ENCODE data around the gene MARS1.

Gene MARS1

GRCh38 chr12:57534250-57534649 is 46.4 kb downstream of the MARS1 start:
- no peak for DNase-seq

DNA sequence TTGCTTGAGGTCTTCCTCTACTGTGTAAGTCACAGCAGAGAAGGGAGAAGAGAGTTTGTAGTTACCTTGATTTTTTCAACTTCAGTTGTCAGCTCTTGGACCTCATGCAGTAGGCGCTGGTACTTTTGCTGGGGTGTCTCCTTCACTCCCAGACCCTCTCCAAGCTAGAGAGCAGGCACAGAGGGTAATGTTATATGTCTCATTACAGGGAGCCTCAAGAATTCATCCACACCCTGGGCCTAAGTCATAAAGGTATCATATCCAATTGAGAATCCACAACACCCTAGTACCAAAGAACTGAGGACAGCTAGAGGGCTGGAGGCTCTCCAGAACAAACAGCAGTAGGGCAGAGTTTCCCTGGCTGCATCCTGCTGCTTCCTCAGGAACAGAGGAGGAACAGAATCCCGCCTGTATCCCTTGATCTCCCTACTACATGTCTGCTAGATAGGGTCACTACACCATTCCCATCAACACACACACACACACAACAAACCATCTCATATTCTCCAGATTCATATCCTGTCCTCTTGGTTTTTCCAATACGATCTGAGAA is 47.2 kb downstream of the MARS1 start:
- DNase-seq, result no peak

DNA sequence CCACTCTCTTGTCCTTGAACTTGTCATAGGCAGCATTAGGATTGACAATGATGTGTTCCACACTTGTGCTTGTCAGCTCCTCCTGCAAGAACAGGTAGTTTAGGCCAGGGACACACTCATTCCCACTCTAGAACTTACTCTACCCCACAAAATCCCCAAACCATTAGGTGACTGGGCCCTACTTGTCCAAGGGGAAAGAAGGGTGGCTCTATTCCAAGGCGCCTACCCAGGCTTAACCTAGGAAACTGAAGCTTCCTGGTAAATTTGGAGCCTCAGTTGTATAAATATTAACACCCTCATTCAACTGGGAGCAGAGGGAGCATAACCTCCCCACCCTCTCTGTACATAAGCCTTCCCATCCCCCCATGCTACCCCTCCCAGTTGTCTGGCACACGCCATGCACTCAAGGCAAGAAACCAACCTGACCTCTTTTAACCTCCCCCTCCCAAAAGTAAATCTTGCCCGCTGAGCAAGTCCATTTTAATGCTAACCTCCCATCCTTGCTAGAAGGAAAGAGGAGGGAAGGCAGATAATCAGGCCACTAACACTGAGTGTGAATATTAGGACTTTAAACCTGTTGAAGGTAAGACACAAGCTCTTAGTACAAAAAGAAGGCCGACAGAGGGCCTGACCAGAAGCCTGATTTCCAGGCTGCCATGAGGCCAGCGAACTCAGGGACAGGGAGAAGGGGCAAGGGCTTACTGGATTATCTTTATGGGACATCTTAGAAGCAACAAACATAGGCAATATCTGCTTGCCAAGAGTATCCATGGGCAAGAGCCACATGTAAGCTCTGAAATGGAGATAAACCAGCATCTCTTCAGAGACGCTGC is 48.1 kb downstream of the MARS1 start:
- no peak for DNase-seq

DNA sequence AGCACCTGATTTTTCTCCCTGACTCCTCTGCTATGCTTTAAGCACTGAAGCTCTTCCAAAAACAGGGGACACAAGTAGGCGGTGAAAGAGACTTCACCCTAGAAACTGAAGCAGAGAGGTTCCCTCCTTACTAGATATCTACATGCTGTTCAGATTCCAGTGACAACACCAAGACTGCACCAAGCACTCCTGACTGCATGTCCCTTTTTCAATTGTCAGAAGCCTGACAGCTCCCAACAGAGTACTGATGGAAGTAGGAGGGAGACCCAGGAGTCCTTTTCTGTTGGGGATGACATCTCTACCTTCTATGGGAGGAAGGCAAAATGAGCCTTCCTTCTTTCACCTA is 48.7 kb downstream of the MARS1 start:
- no peak for DNase-seq

GRCh38 chr12:57539134-57539768 is 51.4 kb downstream of the MARS1 start:
- no peak for DNase-seq

DNA sequence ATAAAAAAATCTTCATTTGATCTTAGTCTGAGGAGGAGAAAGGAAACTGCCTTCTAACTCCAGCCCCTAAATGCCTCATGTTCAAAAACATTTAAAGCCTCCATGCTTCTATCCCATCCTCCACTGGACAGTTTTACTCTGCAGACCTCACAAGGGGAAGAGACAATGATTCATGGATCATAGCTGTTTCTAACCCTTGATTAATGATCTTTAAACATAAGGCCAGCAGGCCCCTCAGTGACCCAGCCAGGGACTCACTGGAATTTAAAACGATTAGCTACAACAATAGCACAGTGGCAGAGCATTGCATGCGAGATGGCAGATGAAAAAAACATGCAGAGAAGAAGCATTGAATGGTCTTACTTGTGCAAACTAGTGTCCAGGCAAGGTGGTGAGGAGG is 53.1 kb downstream of the MARS1 start:
- DNase-seq, result no peak

GRCh38 chr12:57541717-57542116 is 53.8 kb downstream of the MARS1 start:
- no peak for DNase-seq

DNA sequence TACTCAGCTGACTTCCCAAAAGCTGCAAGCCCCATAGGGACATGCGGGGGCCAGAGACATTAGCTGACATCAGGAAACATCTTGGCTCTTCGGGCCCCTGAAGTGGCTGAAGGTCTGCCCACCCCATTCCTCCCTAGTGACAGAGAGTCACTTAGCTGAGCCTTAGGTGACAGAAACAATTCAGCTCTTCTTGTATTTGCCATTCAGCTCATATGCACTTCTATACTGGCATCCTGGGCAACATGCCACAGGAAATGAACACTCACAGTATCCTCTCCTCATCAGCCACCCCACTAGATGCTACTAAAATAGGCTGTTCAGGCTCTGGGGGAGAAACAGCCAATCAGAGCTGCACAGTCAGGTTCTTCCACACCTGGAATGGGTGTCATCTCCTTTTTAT is 55.7 kb downstream of the MARS1 start:
- no peak for DNase-seq

DNA sequence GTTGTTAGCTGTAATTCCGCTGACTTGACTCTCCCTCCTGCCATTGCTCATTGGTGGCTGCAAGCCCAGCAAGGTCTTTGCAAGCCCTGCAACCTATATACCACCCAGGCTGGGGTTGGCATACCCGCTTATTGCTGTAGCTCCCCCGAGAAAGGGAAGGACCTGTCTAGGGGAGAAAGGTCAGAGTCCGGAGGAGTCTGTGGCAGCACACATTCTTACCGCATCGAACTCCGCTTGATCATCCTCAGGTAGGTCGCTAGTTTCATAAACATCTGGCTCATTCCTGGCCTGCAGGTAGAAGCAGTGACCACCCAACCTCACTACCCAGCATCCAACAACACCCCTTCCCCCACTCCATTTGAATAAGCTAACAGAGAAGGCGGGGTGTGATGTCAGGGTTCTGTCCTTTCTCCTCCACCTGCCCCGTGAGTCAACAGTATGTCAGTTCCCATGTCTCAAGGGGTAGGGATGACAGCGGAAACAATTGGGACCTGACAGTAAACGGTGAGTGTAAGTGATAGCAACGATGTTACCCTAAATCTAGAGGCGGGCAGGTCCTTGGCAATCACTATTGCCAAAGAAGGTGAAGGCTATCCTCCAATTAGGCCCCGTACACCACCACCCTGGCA is 58.1 kb downstream of the MARS1 start:
- DNase-seq, result no peak

DNA sequence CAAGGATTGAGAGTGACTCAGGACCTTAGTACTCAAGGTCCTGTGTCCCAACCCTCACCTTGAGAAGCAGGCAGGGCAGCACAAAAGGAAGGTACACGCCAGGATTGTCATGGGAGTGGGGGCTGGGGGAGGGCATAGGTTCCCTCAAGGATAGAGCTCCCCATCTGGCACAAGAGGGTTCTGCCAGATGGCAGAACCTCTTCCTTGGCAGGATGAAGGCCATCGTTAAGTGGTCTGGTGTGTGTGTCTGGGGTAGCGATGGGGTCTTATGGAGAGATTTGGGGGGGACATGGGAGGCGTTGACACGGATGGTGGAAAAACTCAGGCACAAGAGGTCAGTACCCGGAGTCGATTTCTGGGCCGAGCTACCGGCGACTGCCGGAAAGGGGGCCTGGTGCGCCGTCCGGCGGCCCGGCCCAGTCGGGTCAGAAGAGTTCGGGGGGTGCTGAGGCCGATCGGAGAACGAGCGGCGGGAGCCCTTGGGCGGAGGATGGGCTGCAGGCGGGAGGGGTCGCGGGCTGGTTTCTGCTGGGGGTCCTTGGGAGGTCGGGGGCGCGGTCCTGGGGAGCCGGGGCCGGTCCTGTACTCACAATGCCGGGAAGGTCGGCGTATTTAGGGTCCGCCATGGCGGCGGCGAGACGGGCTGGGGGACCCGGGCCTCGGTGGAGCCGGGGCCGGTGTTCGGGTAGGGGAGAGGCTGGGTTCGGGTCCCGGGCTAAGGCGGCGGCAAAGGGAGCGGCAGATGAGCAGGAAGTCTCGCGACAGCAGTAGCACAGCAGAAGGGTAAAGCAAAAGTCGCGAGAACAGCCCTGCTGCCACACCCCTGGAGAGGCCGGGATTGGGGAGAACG is 58.8 kb downstream of the MARS1 start, which contains the start of gene DCTN2:
DCTN2 (minus strand) TSS at position 755 of the 850 bp plus-strand sequence; CDS start at position 626, 129 bp downstream.
- peak; percentile 92 for DNase-seq

- DNase-seq, result no peak
Observed at GRCh38 chr12:57547288-57548012, 59.6 kb downstream of the MARS1 start.

DNA sequence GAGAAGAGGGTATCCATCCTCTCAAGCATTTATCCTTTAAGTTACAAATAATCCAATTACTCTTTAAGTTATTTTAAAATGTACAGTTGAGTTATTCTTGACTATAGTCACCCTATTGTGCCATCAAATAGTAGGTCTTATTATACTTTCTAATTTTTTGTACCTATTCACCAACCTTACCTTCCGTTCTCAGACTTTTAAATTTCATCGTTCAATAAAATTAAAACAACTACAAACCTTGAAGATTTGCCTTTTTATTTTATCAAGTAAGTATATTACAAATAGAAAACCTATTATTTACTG is 60.1 kb downstream of the MARS1 start:
- DNase-seq, result no peak

- DNase-seq, result no peak
Observed at GRCh38 chr12:57548488-57548887, 60.6 kb downstream of the MARS1 start.

GRCh38 chr12:57549203-57549908 is 61.5 kb downstream of the MARS1 start:
- DNase-seq, result no peak

GRCh38 chr12:57549909-57550640 is 62.2 kb downstream of the MARS1 start, which contains the start of gene KIF5A:
KIF5A (plus strand) TSS chr12:57550044; CDS start chr12:57550272, 228 bp downstream.
- no peak for DNase-seq

DNA sequence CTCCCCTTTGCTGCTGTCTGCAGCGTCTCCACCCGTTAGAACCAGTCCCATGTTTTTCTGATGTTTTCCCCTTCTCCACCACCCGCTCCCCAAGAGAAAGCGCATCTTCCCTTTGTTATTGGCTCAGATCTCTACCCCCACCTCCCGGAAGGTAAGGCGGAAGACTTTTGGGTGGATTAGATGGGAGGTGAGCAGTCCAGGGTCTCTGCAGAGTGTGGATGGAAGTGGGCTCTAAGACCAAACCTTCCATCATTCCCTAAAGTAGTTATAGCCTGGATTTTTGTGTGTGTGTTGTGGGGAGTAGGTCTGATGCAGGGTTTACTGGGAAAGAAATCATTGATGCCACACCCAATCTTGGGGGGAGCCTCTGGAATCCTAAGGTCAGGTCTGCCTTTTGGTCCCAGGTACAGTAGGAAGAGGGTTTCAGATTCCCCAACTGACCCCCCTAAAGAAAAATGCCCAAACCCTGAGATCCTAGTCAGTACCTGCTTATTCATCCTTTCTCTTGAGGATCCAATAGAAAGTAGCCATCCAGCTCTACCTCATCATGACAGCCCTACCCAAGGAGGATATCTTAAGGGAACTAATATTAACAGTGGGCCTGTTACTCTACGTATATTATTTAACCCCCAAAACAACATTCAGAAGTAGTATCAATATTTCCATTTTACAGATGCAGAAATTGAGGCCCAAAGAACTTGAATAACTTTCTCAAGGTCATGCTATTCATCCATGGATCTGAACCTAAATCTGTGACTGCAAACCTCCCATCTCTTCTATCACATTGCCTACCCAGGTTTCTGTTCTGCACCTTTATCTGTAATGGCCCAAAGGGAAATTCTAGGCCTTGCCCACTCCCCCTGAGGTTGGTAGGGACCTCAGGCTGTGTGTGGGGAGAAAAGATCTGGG is 63.0 kb downstream of the MARS1 start:
- DNase-seq, result no peak

GRCh38 chr12:57551637-57552305 is 63.9 kb downstream of the MARS1 start:
- no peak for DNase-seq

DNA sequence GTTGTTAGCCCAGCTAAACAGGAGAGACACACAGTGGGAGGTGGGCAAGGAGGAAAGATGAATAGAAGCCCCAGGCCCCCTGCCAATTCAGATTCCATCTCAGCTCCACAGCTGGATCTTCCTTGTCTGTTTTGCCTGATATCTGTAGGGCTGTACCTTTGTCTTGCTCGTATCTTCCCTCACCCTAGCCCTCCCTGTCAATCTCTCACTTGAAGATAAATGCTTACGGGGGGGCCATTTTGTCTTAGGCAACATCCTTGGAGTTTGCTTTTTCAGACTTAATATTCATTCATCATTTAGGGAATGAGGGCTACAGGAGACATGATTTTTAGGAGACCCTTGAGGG is 64.4 kb downstream of the MARS1 start:
- no peak for DNase-seq

- no peak for DNase-seq
Observed at GRCh38 chr12:57552835-57553313, 65.0 kb downstream of the MARS1 start.

All from NCI-H446 treated with DMSO at 0.1 percent for 48 hours (cell line).